RWPE1 (cell line): ENCODE results near the gene CTNNA1.

Experiments
- CTCF ChIA-PET: fragments of 350-600 bp; sonication (Branson Sonifier 250); formaldehyde crosslinking; extraction: SDS; loops from one replicate; lab custom pipeline; 2021; lab: Yijun Ruan, JAX
- POLR2A ChIA-PET: fragments of 400-600 bp; formaldehyde crosslinking; extraction: SDS; loops from one replicate; lab custom pipeline; 2020; ENCODE audit warnings: antibody characterized with exemption; ENCODE audit not compliant: low non-redundant PET; lab: Yijun Ruan, JAX
- DNase-seq: peaks from one replicate; pipeline ENCODE4 v3.0.0; 2012; ENCODE audit warnings: low spot score
- H3K27ac ChIP-seq: fragments of 450-650 bp; 2 replicates; pipeline ENCODE4 v1.5.1; 2017
- CTCF ChIP-seq: fragments of 450-650 bp; conservative IDR thresholded peaks from 2 replicates; pipeline ENCODE4 v1.5.1; 2017; ENCODE audit warnings: low read depth, mild to moderate bottlenecking

Gene CTNNA1

DNA sequence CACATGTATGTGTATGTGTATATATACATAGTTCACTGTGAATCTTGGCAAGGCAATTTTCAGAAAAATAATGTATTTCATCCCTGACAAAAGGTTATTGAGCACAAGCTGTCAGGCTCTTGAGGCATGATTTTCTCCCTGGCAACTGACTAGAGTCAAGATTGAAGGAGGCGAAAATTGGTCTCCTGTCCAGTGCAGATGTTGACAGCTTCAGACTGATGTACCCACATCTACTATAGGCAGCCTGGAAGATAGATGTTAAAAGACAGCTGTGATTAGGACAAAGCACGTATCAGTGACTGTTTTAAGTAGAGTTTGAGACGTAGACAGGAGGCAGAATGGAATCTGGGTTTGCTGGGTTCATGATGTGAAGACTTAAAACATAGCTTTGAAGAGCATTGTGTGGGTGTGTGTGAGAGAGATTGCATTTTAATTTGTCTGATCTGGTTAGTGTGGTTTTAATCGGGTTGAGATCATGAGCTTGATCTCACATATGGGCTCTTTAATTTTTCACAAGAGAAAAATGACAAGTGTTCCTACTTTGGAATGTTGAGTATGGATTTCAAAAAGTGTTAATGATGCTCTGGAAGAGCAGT lies 39.1 kb downstream of the CTNNA1 start:
- CTCF ChIA-PET: interaction anchor here (0.6 kb wide), 1 partner anchor 543 kb away, joined by 3 read pairs; no protein-coding TSS in a partner anchor
- H3K27ac ChIP-seq: no peak overlapping the region
- no peak for DNase-seq
- POLR2A ChIA-PET: interaction anchor here (0.6 kb wide), 1 partner anchor 13 kb away, joined by 7 read pairs; no protein-coding TSS in a partner anchor
- TF ChIP-seq CTCF: no peak

DNA sequence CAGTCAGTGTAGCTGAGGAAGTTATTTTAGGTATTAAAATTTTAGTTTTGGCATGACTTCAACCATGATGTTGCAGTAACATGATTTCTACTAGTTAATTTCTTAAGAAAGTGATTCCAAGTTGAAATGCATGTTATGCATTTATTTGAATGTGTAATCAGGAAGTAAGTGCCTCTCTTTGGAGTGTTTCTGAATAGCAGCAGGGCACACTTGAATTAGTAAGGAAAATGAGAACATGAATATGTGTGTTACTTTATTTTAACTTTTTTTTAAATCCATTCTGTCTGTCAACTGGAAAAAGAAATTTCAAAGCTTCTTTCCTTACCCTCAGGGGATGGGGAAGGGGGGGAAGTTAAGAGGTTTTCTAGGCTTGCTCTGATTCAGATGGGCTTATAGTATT lies 40.4 kb downstream of the CTNNA1 start:
- H3K27ac ChIP-seq: no peak overlapping the region
- CTCF ChIA-PET: interaction anchor here (0.6 to 0.7 kb wide), 2 partner anchors 163 to 507 kb away, joined by 3 to 4 read pairs; no protein-coding TSS in a partner anchor
- POLR2A ChIA-PET: no interaction called here
- DNase-seq: no peak
- no peak for TF ChIP-seq CTCF

GRCh38 chr5:138803285-138803684 lies 50.1 kb downstream of the CTNNA1 start:
- ChIA-PET CTCF (interaction anchor here (0.8 kb wide), 1 partner anchor 14 kb away, joined by 4 read pairs; no protein-coding TSS in a partner anchor), POLR2A (no interaction called here)
- H3K27ac ChIP-seq: no peak overlapping the region
- no peak for TF ChIP-seq CTCF
- no peak for DNase-seq

- no peak overlapping the region for H3K27ac ChIP-seq
- POLR2A ChIA-PET: no interaction called here
- DNase-seq: no peak
- CTCF ChIA-PET: no interaction called here
- no peak for TF ChIP-seq CTCF
Measured at GRCh38 chr5:138803935-138804334, 50.7 kb downstream of the CTNNA1 start.

DNA sequence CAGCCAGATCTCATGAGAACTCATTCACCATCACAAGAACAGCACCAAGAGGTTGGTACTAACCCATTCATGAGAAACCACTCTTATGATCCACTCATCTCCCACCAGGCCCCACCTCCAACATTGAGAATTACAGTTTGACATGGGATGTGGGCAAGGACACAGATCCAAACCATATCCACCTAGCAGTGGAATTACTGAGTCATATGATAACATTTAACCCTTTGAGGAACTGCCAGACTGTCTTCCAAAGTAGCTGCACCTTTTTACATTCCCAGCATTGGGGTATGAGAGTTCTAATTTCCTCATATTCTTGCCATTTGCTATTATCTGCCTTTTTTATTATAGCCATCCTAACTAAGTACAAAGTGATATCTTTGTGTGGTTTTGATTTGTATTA lies 51.9 kb downstream of the CTNNA1 start:
- ChIA-PET POLR2A (no interaction called here), CTCF (interaction anchor here (1.0 to 1.6 kb wide), 2 partner anchors 15 to 20 kb away, joined by 3 to 6 read pairs; no protein-coding TSS in a partner anchor)
- DNase-seq: no peak
- no peak for TF ChIP-seq CTCF
- no peak overlapping the region for H3K27ac ChIP-seq

- POLR2A ChIA-PET: no interaction called here
- TF ChIP-seq CTCF: no peak
Measured at GRCh38 chr5:138807182-138807581, 54.0 kb downstream of the CTNNA1 start.

More at GRCh38 chr5:138807182-138807581, 54.0 kb downstream of the CTNNA1 start:
- CTCF ChIA-PET: interaction anchor here (0.5 to 0.7 kb wide), 3 partner anchors 58 to 356 kb away, joined by 3 to 4 read pairs (median 4); no protein-coding TSS in a partner anchor
- DNase-seq: no peak
- H3K27ac ChIP-seq: no peak overlapping the region
